Effector memory CD4-positive, alpha-beta T cell (primary cell): ENCODE measurements around the gene CCDC177.

Experiments
- DNase-seq, 3 donors: peaks; one replicate each; pipeline ENCODE4 v3.0.0-alpha.2; 2020
- H3K27ac ChIP-seq: 2 replicates; pipeline ENCODE4 v1.7.0; 2013; ENCODE audit warnings: mild to moderate bottlenecking, low read length, moderate library complexity; ENCODE audit not compliant: insufficient read depth, poor library complexity, severe bottlenecking
- H3K27me3 ChIP-seq: replicated peaks from 2 replicates; pipeline ENCODE4 v1.7.0; 2013; ENCODE audit warnings: mild to moderate bottlenecking, low read length; ENCODE audit not compliant: insufficient read depth, control insufficient read depth, poor library complexity, severe bottlenecking
- H3K36me3 ChIP-seq: 2 replicates; pipeline ENCODE4 v1.7.0; 2013; ENCODE audit warnings: mild to moderate bottlenecking, low read length, moderate library complexity; ENCODE audit not compliant: control insufficient read depth, insufficient read depth
- H3K4me1 ChIP-seq: 2 replicates; pipeline ENCODE4 v1.7.0; 2013; ENCODE audit warnings: low read length, mild to moderate bottlenecking; ENCODE audit not compliant: control insufficient read depth, insufficient read depth, poor library complexity, severe bottlenecking
- H3K4me3 ChIP-seq: 2 replicates; pipeline ENCODE4 v1.7.0; 2013; ENCODE audit warnings: low read length, low read depth, mild to moderate bottlenecking; ENCODE audit not compliant: insufficient read depth, poor library complexity, severe bottlenecking
- H3K9me3 ChIP-seq: 2 replicates; pipeline ENCODE4 v1.7.0; 2013; ENCODE audit warnings: mild to moderate bottlenecking, low read length, moderate library complexity; ENCODE audit not compliant: control insufficient read depth

CCDC177 gene

GRCh38 chr14:69613312-69614073 lies 38.8 kb upstream of the CCDC177 start:
- no peaks in the 10 kb centered on the region for H3K9me3 ChIP-seq
- no peak for DNase-seq
- no peaks in the 10 kb centered on the region for H3K27me3 ChIP-seq
- H3K4me1 ChIP-seq, result peaks cover 53% of the 10 kb centered on the region
- peak overlapping the region; percentile 71 for H3K4me3 ChIP-seq
- no peaks in the 10 kb centered on the region for H3K36me3 ChIP-seq
- H3K27ac ChIP-seq, result peak overlapping the region; percentile 80

DNA sequence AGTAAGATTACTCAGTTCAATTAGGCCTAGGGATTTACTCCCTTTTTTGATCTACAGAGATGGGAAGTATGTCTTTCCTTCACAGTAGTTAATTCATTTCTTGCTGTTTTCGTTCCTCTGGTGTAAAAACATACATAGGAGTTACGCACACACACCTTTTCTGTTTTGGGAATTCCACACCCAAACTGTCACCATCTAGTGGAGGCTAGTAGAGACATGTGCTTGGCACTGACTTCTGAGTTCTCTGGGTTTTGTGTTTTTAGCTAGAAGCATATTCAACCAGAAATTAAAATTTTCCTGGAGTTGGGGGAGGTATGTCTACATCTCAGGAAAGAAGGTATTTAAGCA lies 38.1 kb upstream of the CCDC177 start:
- no peaks in the 10 kb centered on the region for H3K27me3 ChIP-seq
- DNase-seq, result no peak
- peak overlapping the region; percentile 80 for H3K27ac ChIP-seq
- H3K4me3 ChIP-seq, result peak overlapping the region; percentile 71
- no peaks in the 10 kb centered on the region for H3K36me3 ChIP-seq
- no peaks in the 10 kb centered on the region for H3K9me3 ChIP-seq
- peaks cover 46% of the 10 kb centered on the region for H3K4me1 ChIP-seq

GRCh38 chr14:69612014-69612782 lies 37.5 kb upstream of the CCDC177 start:
- DNase-seq, result peak; percentile 20 to 24 (median 24)
- no peaks in the 10 kb centered on the region for H3K36me3 ChIP-seq

GRCh38 chr14:69611172-69612013 lies 36.7 kb upstream of the CCDC177 start, which contains the start of gene SUSD6:
Gene SUSD6 (plus strand): TSS chr14:69611596. CDS start chr14:69658593, 46,997 bp downstream.
- Histone ChIP-seq H3K9me3 (no peaks in the 10 kb centered on the region), H3K27me3 (no peaks in the 10 kb centered on the region), H3K36me3 (no peaks in the 10 kb centered on the region), H3K4me1 (peaks cover 33% of the 10 kb centered on the region), H3K4me3 (peak within 1 kb of the TSS; percentile 71), H3K27ac (peak within 1 kb of the TSS; percentile 80)
- DNase-seq, result peak; percentile 81 to 85 (median 82)

More at GRCh38 chr14:69612014-69612782, 37.5 kb upstream of the CCDC177 start:
- H3K4me1 ChIP-seq, result peaks cover 41% of the 10 kb centered on the region
- peak overlapping the region; percentile 80 for H3K27ac ChIP-seq
- H3K27me3 ChIP-seq, result no peaks in the 10 kb centered on the region
- peak overlapping the region; percentile 71 for H3K4me3 ChIP-seq
- H3K9me3 ChIP-seq, result no peaks in the 10 kb centered on the region

DNA sequence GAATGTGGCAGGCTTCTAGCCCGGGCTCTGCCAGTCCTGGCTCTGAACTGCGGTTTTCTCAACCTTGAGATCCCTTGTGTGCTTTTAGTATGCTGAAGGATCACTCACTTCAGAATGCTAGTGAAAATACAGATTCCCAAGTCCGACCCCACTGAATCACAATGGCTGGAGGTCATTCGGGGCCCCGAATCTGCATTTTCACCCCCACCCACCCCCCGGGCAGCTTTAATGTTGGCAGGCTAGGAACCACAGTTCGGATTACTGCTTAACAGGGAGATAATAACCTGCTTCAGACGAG lies 36.2 kb upstream of the CCDC177 start:
- no peak for DNase-seq
- Histone ChIP-seq H3K4me1 (peaks cover 27% of the 10 kb centered on the region), H3K27me3 (no peaks in the 10 kb centered on the region), H3K4me3 (peak overlapping the region; percentile 45), H3K27ac (peak overlapping the region; percentile 72), H3K36me3 (no peaks in the 10 kb centered on the region), H3K9me3 (no peaks in the 10 kb centered on the region)

GRCh38 chr14:69610020-69610873 lies 35.6 kb upstream of the CCDC177 start:
- H3K27me3 ChIP-seq, result no peaks in the 10 kb centered on the region
- DNase-seq, result no peak
- peak overlapping the region; percentile 72 for H3K27ac ChIP-seq
- H3K9me3 ChIP-seq, result no peaks in the 10 kb centered on the region
- peaks cover 25% of the 10 kb centered on the region for H3K4me1 ChIP-seq
- no peaks in the 10 kb centered on the region for H3K36me3 ChIP-seq
- peak overlapping the region; percentile 45 for H3K4me3 ChIP-seq

DNA sequence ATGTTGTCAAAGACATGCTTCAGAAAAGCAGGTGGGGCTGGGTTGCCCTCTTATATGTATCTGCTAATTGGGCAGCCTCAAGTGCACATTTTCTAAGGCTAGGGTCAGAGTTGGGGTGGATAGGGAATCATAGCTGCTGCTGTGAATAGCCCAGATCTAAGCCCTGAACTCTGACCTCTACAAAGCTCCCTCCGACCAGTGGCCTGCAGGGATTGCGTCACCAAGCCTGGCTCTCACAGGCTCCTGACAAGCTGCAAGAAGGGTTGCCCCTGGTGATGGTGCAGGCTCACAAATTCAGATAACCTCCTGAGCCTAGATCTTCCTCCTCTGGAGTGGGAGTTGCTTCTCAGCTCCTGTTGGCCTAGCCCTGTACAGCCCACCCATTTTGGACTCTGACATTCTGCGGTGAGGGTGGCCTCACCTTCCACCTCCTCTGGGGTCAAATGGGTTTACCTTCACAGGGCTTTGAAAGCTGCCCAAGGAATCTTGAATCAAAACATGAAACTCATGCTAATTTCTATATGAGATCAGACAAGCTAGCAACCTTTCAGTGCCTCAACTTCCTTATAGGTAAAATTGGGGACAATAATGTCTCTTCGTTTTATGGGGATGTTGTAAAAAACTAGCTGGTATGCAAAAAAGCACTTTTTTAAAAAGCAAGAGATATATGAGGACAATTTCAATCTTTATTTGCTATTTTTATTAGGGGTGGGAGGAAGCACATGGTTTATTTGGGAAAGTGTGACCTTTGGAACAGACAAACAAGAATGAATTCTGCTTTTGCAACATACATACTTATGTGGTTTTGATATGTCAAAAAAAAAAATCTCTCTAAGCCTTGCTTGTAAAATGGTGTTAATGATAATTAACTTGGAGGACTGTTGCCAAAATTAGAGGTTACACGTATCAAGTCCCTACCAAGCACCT lies 31.9 kb upstream of the CCDC177 start:
- no peak overlapping the region for H3K4me3 ChIP-seq
- peaks cover 15% of the 10 kb centered on the region for H3K4me1 ChIP-seq
- H3K27me3 ChIP-seq, result no peaks in the 10 kb centered on the region
- H3K9me3 ChIP-seq, result no peaks in the 10 kb centered on the region
- no peaks in the 10 kb centered on the region for H3K36me3 ChIP-seq
- H3K27ac ChIP-seq, result no peak overlapping the region
- no peak for DNase-seq

- DNase-seq, result no peak
- Histone ChIP-seq H3K9me3 (no peaks in the 10 kb centered on the region), H3K4me1 (peaks cover 11% of the 10 kb centered on the region), H3K27me3 (no peaks in the 10 kb centered on the region), H3K27ac (no peak overlapping the region), H3K36me3 (no peaks in the 10 kb centered on the region), H3K4me3 (no peak overlapping the region)
Measured at GRCh38 chr14:69605738-69606137, 31.1 kb upstream of the CCDC177 start.
